ENCODE results near the gene NSF. TPM values are rescaled to one million over a fixed set of nuclear protein-coding genes. Genes with fewer than 3 reads are reported as not detected.

NSF gene
- total RNA-seq, 1 donor from 2014 or later = 47.9 TPM

GRCh38 chr17:46773676-46774075 is 183.2 kb downstream of the NSF start:
- Mint-ChIP-seq H3K27me3 (ENCODE audit: low read depth) (no peaks in the 10 kb centered on the region), H3K4me3 (no peak overlapping the region), H3K9me3 (no peaks in the 10 kb centered on the region), H3K27ac (ENCODE audit: unreplicated experiment) (no peak overlapping the region), H3K36me3 (ENCODE audit: low read depth) (no peaks in the 10 kb centered on the region), H3K4me1 (peaks cover 27% of the 10 kb centered on the region)
- DNase-seq (ENCODE audit: low read depth, low spot score) = no peak
- TF ChIP-seq CTCF (conservative IDR thresholded peaks at IDR 0.05) = no peak

GRCh38 chr17:46774108-46774737 is 183.8 kb downstream of the NSF start:
- TF ChIP-seq CTCF (conservative IDR thresholded peaks at IDR 0.05) = no peak
- H3K27me3 Mint-ChIP-seq (ENCODE audit: low read depth) = no peaks in the 10 kb centered on the region
- no peaks in the 10 kb centered on the region for H3K9me3 Mint-ChIP-seq
- H3K27ac Mint-ChIP-seq (ENCODE audit: unreplicated experiment) = no peak overlapping the region
- peaks cover 30% of the 10 kb centered on the region for H3K4me1 Mint-ChIP-seq
- H3K4me3 Mint-ChIP-seq = no peak overlapping the region
- H3K36me3 Mint-ChIP-seq (ENCODE audit: low read depth) = no peaks in the 10 kb centered on the region
- DNase-seq (ENCODE audit: low read depth, low spot score) = no peak

- peaks cover 25% of the 10 kb centered on the region for H3K4me1 Mint-ChIP-seq
- no peak overlapping the region for H3K27ac Mint-ChIP-seq (ENCODE audit: unreplicated experiment)
- TF ChIP-seq CTCF (conservative IDR thresholded peaks at IDR 0.05) = no peak
- no peaks in the 10 kb centered on the region for H3K36me3 Mint-ChIP-seq (ENCODE audit: low read depth)
- H3K9me3 Mint-ChIP-seq = no peaks in the 10 kb centered on the region
- H3K27me3 Mint-ChIP-seq (ENCODE audit: low read depth) = no peaks in the 10 kb centered on the region
- H3K4me3 Mint-ChIP-seq = no peak overlapping the region
- no peak for DNase-seq (ENCODE audit: low read depth, low spot score)
These were observed 186.0 kb downstream of the NSF start for GRCh38 chr17:46776298-46777005.

- H3K36me3 Mint-ChIP-seq (ENCODE audit: low read depth) = no peaks in the 10 kb centered on the region
- TF ChIP-seq CTCF (conservative IDR thresholded peaks at IDR 0.05) = no peak
- no peak for DNase-seq (ENCODE audit: low read depth, low spot score)
- H3K4me1 Mint-ChIP-seq = peaks cover 18% of the 10 kb centered on the region
- H3K27me3 Mint-ChIP-seq (ENCODE audit: low read depth) = no peaks in the 10 kb centered on the region
- H3K4me3 Mint-ChIP-seq = no peak overlapping the region
- no peaks in the 10 kb centered on the region for H3K9me3 Mint-ChIP-seq
- peak overlapping the region; percentile 9 for H3K27ac Mint-ChIP-seq (ENCODE audit: unreplicated experiment)
These were observed 187.8 kb downstream of the NSF start for GRCh38 chr17:46777943-46778915.

- H3K36me3 Mint-ChIP-seq (ENCODE audit: low read depth) = no peaks in the 10 kb centered on the region
- H3K27ac Mint-ChIP-seq (ENCODE audit: unreplicated experiment) = no peak overlapping the region
- H3K27me3 Mint-ChIP-seq (ENCODE audit: low read depth) = no peaks in the 10 kb centered on the region
- H3K4me3 Mint-ChIP-seq = no peak overlapping the region
- H3K9me3 Mint-ChIP-seq = no peaks in the 10 kb centered on the region
- TF ChIP-seq CTCF (conservative IDR thresholded peaks at IDR 0.05) = no peak
- peaks cover 14% of the 10 kb centered on the region for H3K4me1 Mint-ChIP-seq
- no peak for DNase-seq (ENCODE audit: low read depth, low spot score)
These were observed 189.5 kb downstream of the NSF start for GRCh38 chr17:46780003-46780373.

Data from neural crest cell (in vitro differentiated cells).